ENCODE data around the gene ITGAL. TPM values are rescaled to one million over a fixed set of nuclear protein-coding genes. Genes with fewer than 3 reads are reported as not detected.

The ITGAL gene
- total and polyA plus RNA-seq, 2 donors (not counting 3 experiments of a cell fraction or from before 2014, with no cell fraction given): not detected

DNA sequence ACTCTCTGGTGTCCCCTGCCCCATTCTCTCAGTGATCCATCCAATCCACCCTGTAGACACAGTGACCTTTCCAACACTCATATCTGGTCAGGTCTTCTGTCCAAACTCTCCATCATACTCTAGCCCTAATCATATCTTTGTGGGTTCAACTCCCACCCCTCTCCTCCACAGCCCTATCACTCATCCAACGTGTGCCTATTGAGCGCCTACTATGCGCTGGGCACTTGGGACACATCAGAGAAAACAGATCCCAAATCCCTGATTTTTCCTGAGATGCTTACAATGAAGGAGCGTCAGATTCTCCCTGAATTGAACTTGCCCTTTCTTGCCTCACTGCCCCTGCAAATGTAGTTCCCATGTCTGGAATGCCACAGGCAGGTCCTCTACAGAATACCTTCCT lies 44.5 kb upstream of the ITGAL start:
- CTCF ChIA-PET: no interaction called here
- intact Hi-C loops (cut with micrococcal nuclease): no loop called here
- no peaks in the 10 kb centered on the region for H4K20me1 ChIP-seq (replicated peaks; ENCODE audit: control insufficient read depth, extremely low read depth, insufficient read depth, low read length)
- DNase-seq (ENCODE audit: low read depth, low spot score) (no peak), FAIRE-seq (no peak)
- no peaks in the 10 kb centered on the region for H3K27me3 ChIP-seq (ENCODE audit: control insufficient read depth in 2 of 2, insufficient read depth in 2 of 2, low read length in 2 of 2)
- BruUV-seq (replicated peaks): no TSS peak
- POLR2A ChIA-PET: no interaction called here
- no peak overlapping the region for H3K4me2 ChIP-seq (ENCODE audit: insufficient read depth, low read length)
- H3K9me1 ChIP-seq (replicated peaks; ENCODE audit: control insufficient read depth, extremely low read depth, insufficient read depth, low read length): no peaks in the 10 kb centered on the region
- H3K27ac ChIP-seq (ENCODE audit: insufficient read depth, low read depth, low read length): no peak overlapping the region
- H3K9me3 ChIP-seq (replicated peaks; ENCODE audit: control insufficient read depth, insufficient read depth, low read length): no peaks in the 10 kb centered on the region
- H3K79me2 ChIP-seq (ENCODE audit: control insufficient read depth, insufficient read depth, low read length): peaks cover 19% of the 10 kb centered on the region
- dilution Hi-C loops (cut with MboI; ENCODE audit: extremely low pct_ligation_motif_present, low sequenced_read_pairs): no loop called here
- H3K9ac ChIP-seq (replicated peaks; ENCODE audit: extremely low read depth, insufficient read depth, low read length): no peak overlapping the region
- H3K4me3 ChIP-seq (replicated peaks in 1 of 3; ENCODE audit: insufficient read depth in 1 of 3, low read depth in 1 of 3, low read length in 3 of 3): no peak overlapping the region
- TF ChIP-seq, protein P1, sequence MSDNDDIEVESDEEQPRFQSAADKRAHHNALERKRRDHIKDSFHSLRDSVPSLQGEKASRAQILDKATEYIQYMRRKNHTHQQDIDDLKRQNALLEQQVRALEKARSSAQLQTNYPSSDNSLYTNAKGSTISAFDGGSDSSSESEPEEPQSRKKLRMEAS (IDR thresholded peaks at IDR 0.05; ENCODE audit: insufficient read depth, insufficient read length): no peak
- no peak for TF ChIP-seq JUN (IDR thresholded peaks at IDR 0.05; ENCODE audit: borderline replicate concordance, insufficient read depth, insufficient read length, low read depth)
- TF ChIP-seq POLR2AphosphoS5 (IDR thresholded peaks at IDR 0.05; ENCODE audit: insufficient read depth, low read depth, low read length): no peak
- TF ChIP-seq MYC (IDR thresholded peaks at IDR 0.05; ENCODE audit: low read depth, low read length): no peak
- no peak for TF ChIP-seq GATA2 (IDR thresholded peaks at IDR 0.05; ENCODE audit: insufficient read depth, insufficient read length, low read depth, low read length)
- no peak for TF ChIP-seq FOS (IDR thresholded peaks at IDR 0.05; ENCODE audit: borderline replicate concordance, insufficient read depth, low read length)
- TF ChIP-seq EZH2 (IDR thresholded peaks at IDR 0.05; ENCODE audit: borderline replicate concordance, low read depth, low read length, severe bottlenecking): no peak
- TF ChIP-seq, protein P2, sequence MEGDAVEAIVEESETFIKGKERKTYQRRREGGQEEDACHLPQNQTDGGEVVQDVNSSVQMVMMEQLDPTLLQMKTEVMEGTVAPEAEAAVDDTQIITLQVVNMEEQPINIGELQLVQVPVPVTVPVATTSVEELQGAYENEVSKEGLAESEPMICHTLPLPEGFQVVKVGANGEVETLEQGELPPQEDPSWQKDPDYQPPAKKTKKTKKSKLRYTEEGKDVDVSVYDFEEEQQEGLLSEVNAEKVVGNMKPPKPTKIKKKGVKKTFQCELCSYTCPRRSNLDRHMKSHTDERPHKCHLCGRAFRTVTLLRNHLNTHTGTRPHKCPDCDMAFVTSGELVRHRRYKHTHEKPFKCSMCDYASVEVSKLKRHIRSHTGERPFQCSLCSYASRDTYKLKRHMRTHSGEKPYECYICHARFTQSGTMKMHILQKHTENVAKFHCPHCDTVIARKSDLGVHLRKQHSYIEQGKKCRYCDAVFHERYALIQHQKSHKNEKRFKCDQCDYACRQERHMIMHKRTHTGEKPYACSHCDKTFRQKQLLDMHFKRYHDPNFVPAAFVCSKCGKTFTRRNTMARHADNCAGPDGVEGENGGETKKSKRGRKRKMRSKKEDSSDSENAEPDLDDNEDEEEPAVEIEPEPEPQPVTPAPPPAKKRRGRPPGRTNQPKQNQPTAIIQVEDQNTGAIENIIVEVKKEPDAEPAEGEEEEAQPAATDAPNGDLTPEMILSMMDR (IDR thresholded peaks at IDR 0.05; ENCODE audit: extremely low read depth in 1 of 2, insufficient read depth in 1 of 2, low read depth in 1 of 2, low read length in 2 of 2): no peak
- TF ChIP-seq POLR2A (IDR thresholded peaks at IDR 0.05; ENCODE audit: low read depth, low read length): no peak
- peaks cover 23% of the 10 kb centered on the region for H3K4me1 ChIP-seq (ENCODE audit: control insufficient read depth, extremely low read depth, insufficient read depth, low read length)
- peaks cover 3% of the 10 kb centered on the region in 2 experiments for H3K36me3 ChIP-seq (ENCODE audit: control insufficient read depth in 2 of 2, extremely low read depth in 1 of 2, insufficient read depth in 2 of 2, low read length in 2 of 2)
- H2AFZ ChIP-seq (ENCODE audit: low read depth, low read length): no peak overlapping the region

All from endothelial cell of umbilical vein (primary cell).